ENCODE results near the gene BBS2.

GRCh38 chr16:56547949-56548567 is 28.2 kb upstream of the BBS2 start:
- TF ChIP-seq CTCF (IDR thresholded peaks at IDR 0.05) (no peak), POLR2AphosphoS5 (IDR thresholded peaks at IDR 0.05; ENCODE audit: low read depth, low read length) (no peak)
